MCF 10A (cell line): Measurements from ENCODE around the gene RANBP9. TPM values are rescaled to one million over a fixed set of nuclear protein-coding genes. Genes with fewer than 3 reads are reported as not detected.

ENCODE experiments used
- BruUV-seq: library from RNA; stranded (reverse); fragments of 400-500 nt; replicated peaks from 2 replicates; lab custom pipeline; 2021; lab: Mats Ljungman, UMichigan
- CTCF ChIA-PET: fragments of 300-600 bp; sonication (Branson Sonifier 250); formaldehyde crosslinking; extraction: SDS; loops from one replicate; lab custom pipeline; 2021; ENCODE audit warnings: antibody characterized with exemption, inconsistent platforms; lab: Yijun Ruan, JAX
- POLR2A ChIA-PET: fragments of 300-600, 350-650 bp; sonication (Branson Sonifier 250); formaldehyde crosslinking; extraction: SDS; loops from one replicate; lab custom pipeline; 2020; ENCODE audit warnings: antibody characterized with exemption, inconsistent platforms; lab: Yijun Ruan, JAX
- DNase-seq: peaks from one replicate; pipeline ENCODE4 v3.0.0-alpha.2; 2018; ENCODE audit not compliant: unreplicated experiment
- H3K27ac Mint-ChIP-seq: one replicate; pipeline ENCODE4 v1.8.0; 2022; ENCODE audit warnings: mild to moderate bottlenecking, low read depth, mixed read lengths; ENCODE audit not compliant: unreplicated experiment
- H3K27me3 Mint-ChIP-seq: one replicate; pipeline ENCODE4 v1.8.0; 2022; ENCODE audit warnings: mixed read lengths; ENCODE audit not compliant: insufficient read depth, unreplicated experiment
- H3K36me3 Mint-ChIP-seq: one replicate; pipeline ENCODE4 v1.8.0; 2022; ENCODE audit warnings: mild to moderate bottlenecking, moderate library complexity, mixed read lengths; ENCODE audit not compliant: insufficient read depth, unreplicated experiment
- H3K4me1 Mint-ChIP-seq: one replicate; pipeline ENCODE4 v1.8.0; 2022; ENCODE audit warnings: mixed read lengths; ENCODE audit not compliant: insufficient read depth, unreplicated experiment
- H3K4me3 Mint-ChIP-seq: one replicate; pipeline ENCODE4 v1.8.0; 2022; ENCODE audit warnings: mild to moderate bottlenecking, moderate library complexity, mixed read lengths; ENCODE audit not compliant: unreplicated experiment
- H3K9me3 Mint-ChIP-seq: one replicate; pipeline ENCODE4 v1.8.0; 2022; ENCODE audit warnings: mixed read lengths; ENCODE audit not compliant: unreplicated experiment
- intact Hi-C: fragments of 100-400 bp; cut with micrococcal nuclease; formaldehyde crosslinking; loops from 2 replicates; pipeline ENCODE4 v1.14.1; 2022
- total RNA-seq: library from RNA; stranded (reverse); gene quantifications from 2 replicates; pipeline ENCODE4 v1.2.3, GENCODE V29; 2022
- TF ChIP-seq, protein P1 (sequence below): fragments of 200-600 bp; IDR thresholded peaks from one replicate; pipeline ENCODE4 v1.8.0; 2022; ENCODE audit warnings: antibody characterized with exemption, mild to moderate bottlenecking; ENCODE audit not compliant: unreplicated experiment

Gene RANBP9
- total RNA-seq, 1 experiment from 2014 or later: 48.0 TPM

DNA sequence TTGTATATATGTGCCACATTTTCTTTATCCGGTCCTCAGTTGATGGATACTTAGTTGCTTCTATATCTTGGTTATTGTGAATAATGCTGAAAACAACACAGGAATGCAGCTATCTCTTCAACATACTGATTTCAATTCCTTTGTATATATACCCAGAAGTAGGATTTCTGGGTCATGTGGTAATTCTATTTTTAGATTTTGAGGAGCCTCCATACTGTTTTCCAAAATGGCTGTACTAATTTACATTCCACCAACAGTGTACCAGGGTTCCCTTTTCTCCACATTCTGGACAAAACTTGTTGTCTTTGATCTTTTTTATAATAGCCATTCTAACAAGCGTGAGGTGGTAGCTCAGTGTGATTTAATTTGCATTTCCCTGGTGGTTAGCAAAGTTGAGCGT, 135.6 kb downstream of the RANBP9 start:
- Mint-ChIP-seq H3K4me1 (peaks cover 5% of the 10 kb centered on the region), H3K9me3 (no peaks in the 10 kb centered on the region), H3K4me3 (peak overlapping the region; percentile 94), H3K27ac (peak overlapping the region; percentile 84), H3K27me3 (no peaks in the 10 kb centered on the region), H3K36me3 (peaks cover 8% of the 10 kb centered on the region)
- POLR2A ChIA-PET: interaction anchor here (0.8 to 3.7 kb wide), 8 partner anchors 9 to 247 kb away, joined by 3 to 85 read pairs (median 16); partner anchors contain the start of genes GFOD1, NOL7, RANBP9 and TBC1D7
- TF ChIP-seq, protein P1, sequence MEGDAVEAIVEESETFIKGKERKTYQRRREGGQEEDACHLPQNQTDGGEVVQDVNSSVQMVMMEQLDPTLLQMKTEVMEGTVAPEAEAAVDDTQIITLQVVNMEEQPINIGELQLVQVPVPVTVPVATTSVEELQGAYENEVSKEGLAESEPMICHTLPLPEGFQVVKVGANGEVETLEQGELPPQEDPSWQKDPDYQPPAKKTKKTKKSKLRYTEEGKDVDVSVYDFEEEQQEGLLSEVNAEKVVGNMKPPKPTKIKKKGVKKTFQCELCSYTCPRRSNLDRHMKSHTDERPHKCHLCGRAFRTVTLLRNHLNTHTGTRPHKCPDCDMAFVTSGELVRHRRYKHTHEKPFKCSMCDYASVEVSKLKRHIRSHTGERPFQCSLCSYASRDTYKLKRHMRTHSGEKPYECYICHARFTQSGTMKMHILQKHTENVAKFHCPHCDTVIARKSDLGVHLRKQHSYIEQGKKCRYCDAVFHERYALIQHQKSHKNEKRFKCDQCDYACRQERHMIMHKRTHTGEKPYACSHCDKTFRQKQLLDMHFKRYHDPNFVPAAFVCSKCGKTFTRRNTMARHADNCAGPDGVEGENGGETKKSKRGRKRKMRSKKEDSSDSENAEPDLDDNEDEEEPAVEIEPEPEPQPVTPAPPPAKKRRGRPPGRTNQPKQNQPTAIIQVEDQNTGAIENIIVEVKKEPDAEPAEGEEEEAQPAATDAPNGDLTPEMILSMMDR: no peak
- intact Hi-C loops: no loop called here
- TSS peak; percentile 34 for BruUV-seq
- CTCF ChIA-PET: interaction anchor here (0.6 to 3.2 kb wide), 14 partner anchors 9 to 848 kb away, joined by 3 to 23 read pairs (median 6); partner anchors contain the start of genes GFOD1 and NOL7
- no peak for DNase-seq

DNA sequence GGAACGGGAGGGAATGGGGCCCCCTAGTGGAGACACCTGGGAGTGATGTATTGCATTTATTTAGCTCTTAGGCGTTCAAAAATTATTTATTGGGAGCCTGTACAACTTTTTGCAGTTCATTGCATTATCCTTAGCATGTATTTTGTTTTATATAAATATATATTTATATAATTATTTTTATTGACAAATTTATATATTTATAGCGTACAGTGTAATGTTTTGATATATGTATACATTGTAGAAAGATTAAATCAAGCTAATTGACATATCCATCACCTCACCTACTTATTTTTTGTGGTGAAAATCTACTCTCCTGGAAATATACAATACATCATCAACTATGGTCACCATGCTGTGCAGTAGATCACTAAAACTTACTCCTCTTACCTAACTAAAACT, 136.3 kb downstream of the RANBP9 start:
- CTCF ChIA-PET: interaction anchor here (0.6 to 3.2 kb wide), 32 partner anchors 9 to 928 kb away, joined by 3 to 23 read pairs (median 4); partner anchors contain the start of genes GFOD1 and NOL7
- no peaks in the 10 kb centered on the region for H3K27me3 Mint-ChIP-seq
- H3K9me3 Mint-ChIP-seq: no peaks in the 10 kb centered on the region
- H3K4me3 Mint-ChIP-seq: peak overlapping the region; percentile 94
- TF ChIP-seq, protein P1: peak; percentile 80
- H3K27ac Mint-ChIP-seq: peak overlapping the region; percentile 84
- H3K4me1 Mint-ChIP-seq: peaks cover 5% of the 10 kb centered on the region
- peaks cover 8% of the 10 kb centered on the region for H3K36me3 Mint-ChIP-seq
- intact Hi-C loops: loop anchor here (1.0 to 2.0 kb wide), 3 partner anchors 89 to 239 kb away; partner anchors contain the start of gene GFOD1
- POLR2A ChIA-PET: interaction anchor here (0.6 to 3.7 kb wide), 32 partner anchors 9 to 757 kb away, joined by 3 to 85 read pairs (median 4); partner anchors contain the start of genes GFOD1, NOL7, RANBP9 and TBC1D7
- BruUV-seq: no TSS peak
- DNase-seq: no peak

DNA sequence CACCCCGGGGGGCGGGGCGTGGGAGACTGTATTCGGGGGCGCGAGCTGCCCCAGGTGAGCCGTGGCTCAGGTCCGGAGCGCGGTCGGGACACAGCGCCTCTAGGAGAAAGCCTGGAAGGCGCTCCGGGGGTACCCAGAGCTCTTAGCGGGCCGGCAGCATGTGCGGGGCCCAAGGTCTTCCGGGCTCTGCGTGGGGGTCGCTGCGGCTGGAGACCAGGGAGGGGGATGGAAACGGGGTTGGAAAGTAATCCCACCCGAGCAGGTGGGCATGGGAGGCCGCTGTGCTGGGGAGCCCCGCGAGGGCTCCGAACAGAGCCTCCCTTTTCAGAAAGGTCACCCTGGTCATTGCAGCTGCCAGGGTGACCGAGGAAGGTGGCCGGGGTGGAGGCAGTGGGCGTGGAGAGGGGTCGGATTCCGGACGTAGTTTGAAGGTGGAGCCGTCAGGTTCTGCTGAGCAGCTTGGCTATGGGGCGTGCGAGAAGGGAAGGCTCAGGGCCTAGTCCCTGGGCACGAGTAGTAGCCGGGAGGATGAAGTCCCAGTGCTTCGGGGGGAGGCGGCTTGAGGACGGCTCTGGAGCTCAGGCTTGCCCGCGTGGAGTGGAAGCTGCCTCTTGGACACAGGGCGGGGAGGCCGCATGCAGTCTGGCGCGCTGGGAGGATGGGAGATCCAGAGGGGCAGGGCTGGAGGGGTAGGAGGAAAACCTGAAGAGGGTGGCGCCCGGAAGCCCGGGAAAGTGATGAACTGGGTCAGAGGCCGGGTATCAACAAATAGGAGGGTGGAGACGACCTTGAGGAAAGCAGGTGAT, 136.9 kb downstream of the RANBP9 start, which contains the start of gene SIRT5:
Gene SIRT5, plus strand, starts transcription at position 31 of the 806 bp plus-strand sequence. CDS start 9,510 bp downstream, outside the sequence.
- Mint-ChIP-seq H3K27me3 (no peaks in the 10 kb centered on the region), H3K9me3 (no peaks in the 10 kb centered on the region), H3K4me1 (peaks cover 5% of the 10 kb centered on the region), H3K36me3 (peaks cover 8% of the 10 kb centered on the region), H3K4me3 (peak within 1 kb of the TSS; percentile 94), H3K27ac (peak within 1 kb of the TSS; percentile 84)
- intact Hi-C loops: loop anchor here (1.0 to 2.0 kb wide), 4 partner anchors 41 to 238 kb away; partner anchors contain the start of genes GFOD1 and NOL7
- POLR2A ChIA-PET: interaction anchor here (0.6 to 3.7 kb wide), 39 partner anchors 10 to 1186 kb away, joined by 3 to 85 read pairs (median 4); partner anchors contain the start of genes GFOD1, NOL7, RANBP9 and TBC1D7
- no TSS peak for BruUV-seq
- TF ChIP-seq, protein P1: no peak
- peak; percentile 88 for DNase-seq
- CTCF ChIA-PET: interaction anchor here (0.6 to 3.2 kb wide), 43 partner anchors 9 to 929 kb away, joined by 3 to 23 read pairs (median 4); partner anchors contain the start of genes GFOD1 and NOL7
